ENCODE measurements around the gene TSPAN13.

DNA sequence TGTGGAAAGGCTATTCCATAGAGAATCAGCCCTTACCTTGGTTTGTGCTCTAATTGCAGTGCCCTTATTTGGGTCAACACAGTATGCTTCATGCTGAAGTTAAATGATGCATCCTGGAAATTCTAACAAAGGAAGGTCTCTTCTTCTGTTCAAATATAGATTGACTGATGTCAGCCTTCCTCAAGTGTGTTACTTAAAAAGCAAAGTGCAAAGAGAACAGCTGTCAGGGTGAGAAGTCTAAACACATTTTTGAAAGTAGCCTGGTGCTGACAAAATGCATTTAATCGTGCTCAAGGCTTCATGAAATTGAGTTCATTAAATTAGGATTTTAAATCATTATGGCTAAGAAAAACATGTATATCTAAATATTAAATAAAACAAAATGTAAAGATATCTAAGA, 31.8 kb downstream of the TSPAN13 start:
- TF ChIP-seq EZH2 (IDR thresholded peaks at IDR 0.05; ENCODE audit: borderline replicate concordance, insufficient read depth, low read depth, low read length, poor library complexity, severe bottlenecking) = no peak
- TF ChIP-seq, protein P1, sequence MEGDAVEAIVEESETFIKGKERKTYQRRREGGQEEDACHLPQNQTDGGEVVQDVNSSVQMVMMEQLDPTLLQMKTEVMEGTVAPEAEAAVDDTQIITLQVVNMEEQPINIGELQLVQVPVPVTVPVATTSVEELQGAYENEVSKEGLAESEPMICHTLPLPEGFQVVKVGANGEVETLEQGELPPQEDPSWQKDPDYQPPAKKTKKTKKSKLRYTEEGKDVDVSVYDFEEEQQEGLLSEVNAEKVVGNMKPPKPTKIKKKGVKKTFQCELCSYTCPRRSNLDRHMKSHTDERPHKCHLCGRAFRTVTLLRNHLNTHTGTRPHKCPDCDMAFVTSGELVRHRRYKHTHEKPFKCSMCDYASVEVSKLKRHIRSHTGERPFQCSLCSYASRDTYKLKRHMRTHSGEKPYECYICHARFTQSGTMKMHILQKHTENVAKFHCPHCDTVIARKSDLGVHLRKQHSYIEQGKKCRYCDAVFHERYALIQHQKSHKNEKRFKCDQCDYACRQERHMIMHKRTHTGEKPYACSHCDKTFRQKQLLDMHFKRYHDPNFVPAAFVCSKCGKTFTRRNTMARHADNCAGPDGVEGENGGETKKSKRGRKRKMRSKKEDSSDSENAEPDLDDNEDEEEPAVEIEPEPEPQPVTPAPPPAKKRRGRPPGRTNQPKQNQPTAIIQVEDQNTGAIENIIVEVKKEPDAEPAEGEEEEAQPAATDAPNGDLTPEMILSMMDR (IDR thresholded peaks at IDR 0.05) = no peak

All from B cell (primary cell).